SK-N-MC (cell line): Measurements from ENCODE around the gene RBM39.

Source experiments
- EZH2 ChIP-seq: fragments of 200-600 bp; sonication (generic); IDR thresholded peaks from one replicate; pipeline ENCODE4 v1.6.1; 2017; ENCODE audit warnings: antibody characterized with exemption
- FOXP2 ChIP-seq: optimal IDR thresholded peaks from 2 replicates; pipeline ENCODE3; 2011; ENCODE audit warnings: mild to moderate bottlenecking, moderate library complexity; ENCODE audit not compliant: insufficient read depth; ENCODE audit errors: extremely low read length, control extremely low read depth
- POLR2AphosphoS5 ChIP-seq: IDR thresholded peaks from 2 replicates; pipeline ENCODE4 v1.6.1; 2012; ENCODE audit warnings: mild to moderate bottlenecking, low read depth, low read length, borderline replicate concordance

DNA sequence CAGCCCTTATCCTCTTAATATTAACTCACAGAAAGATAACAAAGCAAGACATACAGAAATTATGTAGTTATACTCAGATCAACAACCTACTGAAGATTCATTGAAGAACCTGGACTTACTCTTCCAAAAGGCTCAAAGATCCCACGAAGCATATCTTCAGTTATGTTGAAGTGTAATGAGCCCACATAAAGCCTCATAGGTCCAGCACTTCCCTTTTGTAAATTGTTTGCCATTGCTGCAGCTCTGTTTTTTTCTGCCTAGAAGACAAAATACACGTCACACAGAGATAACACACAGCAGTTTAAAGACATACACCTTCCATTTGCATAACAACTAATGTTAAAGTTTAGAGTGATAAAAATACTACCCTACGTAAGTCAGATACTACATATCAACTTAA, 20.4 kb downstream of the RBM39 start:
- TF ChIP-seq POLR2AphosphoS5 (no peak), EZH2 (no peak), FOXP2 (no peak)
